Spinal cord (tissue), 10 donors: Measurements from ENCODE around the gene PKD1L1. TPM values are rescaled to one million over a fixed set of nuclear protein-coding genes. Genes with fewer than 3 reads are reported as not detected.

Experiments used
- DNase-seq, 6 donors: peaks; one replicate each; pipeline versions ENCODE4 v3.0.0 to v3.0.0-alpha.2; 2013 to 2015; ENCODE audit warnings: low spot score in 6 of 6, low read depth in 4 of 6
- H3K27ac ChIP-seq: one replicate; pipeline ENCODE4 v1.5.1; 2013; ENCODE audit warnings: low read depth, low read length, control low read depth
- H3K27me3 ChIP-seq: one replicate; pipeline ENCODE4 v1.6.1; 2013; ENCODE audit warnings: low read length; ENCODE audit not compliant: control insufficient read depth, insufficient read depth
- H3K36me3 ChIP-seq: one replicate; pipeline ENCODE4 v1.6.1; 2013; ENCODE audit warnings: low read length; ENCODE audit not compliant: control insufficient read depth, insufficient read depth
- H3K4me1 ChIP-seq: one replicate; pipeline ENCODE4 v1.6.1; 2013; ENCODE audit warnings: low read length; ENCODE audit not compliant: control insufficient read depth, insufficient read depth
- H3K4me3 ChIP-seq: one replicate; pipeline ENCODE4 v1.5.1; 2013; ENCODE audit warnings: low read depth, low read length, control low read depth
- H3K9me3 ChIP-seq: one replicate; pipeline ENCODE4 v1.6.1; 2013; ENCODE audit warnings: low read length; ENCODE audit not compliant: control insufficient read depth, insufficient read depth
- WGBS: methylation state at CpG from one replicate; pipeline ENCODE4 v1.1.5; 2013; ENCODE audit warnings: missing lambda C conversion rate; ENCODE audit not compliant: insufficient coverage; 5-methylcytosine and 5-hydroxymethylcytosine counted together
- polyA plus RNA-seq, 2 donors: library from polyadenylated mRNA; unstranded; fragments of 120-200 nt; gene quantifications; one replicate each; pipeline ENCODE4 v1.2.1, GENCODE V29; 2013; ENCODE audit not compliant: insufficient read length in 2 of 2
- total RNA-seq, 2 donors: library from RNA; depleted of rRNA in 1 of 2; stranded (reverse); fragments of 120-200 nt in 1 of 2; fragments of >200 nt in 1 of 2; gene quantifications; one replicate each; pipeline versions ENCODE4 v1.2.3 to v1.2.4, GENCODE V29; 2013 to 2014
- donor health status: healthy.

The PKD1L1 gene
- total and polyA plus RNA-seq, 4 donors = 0.44 to 1.4 (median 1.1) TPM

- Histone ChIP-seq H3K27me3 (no peaks in the 10 kb centered on the region), H3K4me1 (peaks cover 5% of the 10 kb centered on the region), H3K27ac (no peak overlapping the region), H3K36me3 (no peaks in the 10 kb centered on the region), H3K9me3 (no peaks in the 10 kb centered on the region), H3K4me3 (no peak overlapping the region)
- DNase-seq = peak; percentile 73 to 95 (median 80)
- 100% methylated on average over 1 of the region's 6 CpGs for WGBS
Observed at GRCh38 chr7:47818796-47819606, 129.3 kb downstream of the PKD1L1 start.

GRCh38 chr7:47817917-47818316, 130.3 kb downstream of the PKD1L1 start:
- H3K4me3 ChIP-seq = no peak overlapping the region
- H3K27me3 ChIP-seq = no peaks in the 10 kb centered on the region
- peaks cover 7% of the 10 kb centered on the region for H3K4me1 ChIP-seq
- 100% methylated on average over 1 of the region's 3 CpGs for WGBS
- DNase-seq = no peak
- no peak overlapping the region for H3K27ac ChIP-seq
- no peaks in the 10 kb centered on the region for H3K36me3 ChIP-seq
- H3K9me3 ChIP-seq = no peaks in the 10 kb centered on the region

GRCh38 chr7:47816647-47817046, 131.6 kb downstream of the PKD1L1 start:
- Histone ChIP-seq H3K4me1 (peaks cover 19% of the 10 kb centered on the region), H3K27me3 (no peaks in the 10 kb centered on the region), H3K36me3 (no peaks in the 10 kb centered on the region), H3K4me3 (no peak overlapping the region), H3K9me3 (no peaks in the 10 kb centered on the region), H3K27ac (no peak overlapping the region)
- whole genome bisulfite sequencing = no CpG with 5 or more reads among the region's 4 CpGs
- DNase-seq = no peak

GRCh38 chr7:47815867-47816266, 132.4 kb downstream of the PKD1L1 start:
- Histone ChIP-seq H3K27ac (no peak overlapping the region), H3K4me3 (no peak overlapping the region), H3K36me3 (no peaks in the 10 kb centered on the region), H3K27me3 (no peaks in the 10 kb centered on the region), H3K4me1 (peaks cover 21% of the 10 kb centered on the region), H3K9me3 (no peaks in the 10 kb centered on the region)
- WGBS = 81% methylated on average over 7 of the region's 9 CpGs
- no peak for DNase-seq

- H3K27ac ChIP-seq = no peak overlapping the region
- H3K4me3 ChIP-seq = no peak overlapping the region
- WGBS = 84% methylated on average over 9 of the region's 11 CpGs
- peaks cover 21% of the 10 kb centered on the region for H3K4me1 ChIP-seq
- H3K9me3 ChIP-seq = no peaks in the 10 kb centered on the region
- H3K36me3 ChIP-seq = no peaks in the 10 kb centered on the region
- no peak for DNase-seq
- H3K27me3 ChIP-seq = no peaks in the 10 kb centered on the region
Observed at GRCh38 chr7:47814905-47815613, 133.2 kb downstream of the PKD1L1 start.

GRCh38 chr7:47813620-47814260, 134.5 kb downstream of the PKD1L1 start:
- DNase-seq = no peak
- Histone ChIP-seq H3K4me1 (peaks cover 21% of the 10 kb centered on the region), H3K27me3 (no peaks in the 10 kb centered on the region), H3K27ac (no peak overlapping the region), H3K9me3 (no peaks in the 10 kb centered on the region), H3K4me3 (no peak overlapping the region), H3K36me3 (no peaks in the 10 kb centered on the region)
- WGBS = 92% methylated on average over 2 of the region's 10 CpGs

- no peak overlapping the region for H3K4me3 ChIP-seq
- H3K27me3 ChIP-seq = no peaks in the 10 kb centered on the region
- H3K27ac ChIP-seq = peak overlapping the region; percentile 47
- no peaks in the 10 kb centered on the region for H3K9me3 ChIP-seq
- no peak for DNase-seq
- 80% methylated on average over 14 of the region's 16 CpGs for WGBS
- no peaks in the 10 kb centered on the region for H3K36me3 ChIP-seq
- peaks cover 26% of the 10 kb centered on the region for H3K4me1 ChIP-seq
Observed at GRCh38 chr7:47812429-47813136, 135.7 kb downstream of the PKD1L1 start.

- Histone ChIP-seq H3K27me3 (no peaks in the 10 kb centered on the region), H3K36me3 (no peaks in the 10 kb centered on the region), H3K4me3 (no peak overlapping the region), H3K4me1 (peaks cover 33% of the 10 kb centered on the region), H3K9me3 (no peaks in the 10 kb centered on the region), H3K27ac (no peak overlapping the region)
- DNase-seq = no peak
- WGBS = 93% methylated on average over 9 of the region's 10 CpGs
Observed at GRCh38 chr7:47811632-47812380, 136.5 kb downstream of the PKD1L1 start.

- Histone ChIP-seq H3K27ac (no peak overlapping the region), H3K4me1 (peaks cover 32% of the 10 kb centered on the region), H3K9me3 (no peaks in the 10 kb centered on the region), H3K27me3 (no peaks in the 10 kb centered on the region), H3K36me3 (no peaks in the 10 kb centered on the region), H3K4me3 (no peak overlapping the region)
- no peak for DNase-seq
- WGBS = 78% methylated on average over 3 of the region's 3 CpGs
Observed at GRCh38 chr7:47809387-47809786, 138.9 kb downstream of the PKD1L1 start.
